ENCODE results near the gene KIF15. TPM values are rescaled to one million over a fixed set of nuclear protein-coding genes. Genes with fewer than 3 reads are reported as not detected.
A peak's percentile ranks its signal among the peaks of the same experiment; 100 is the strongest.

KIF15 gene
- polyA plus RNA-seq, 1 donor (not counting 4 experiments of a cell fraction or from before 2014, with no cell fraction given): 2.8 TPM

DNA sequence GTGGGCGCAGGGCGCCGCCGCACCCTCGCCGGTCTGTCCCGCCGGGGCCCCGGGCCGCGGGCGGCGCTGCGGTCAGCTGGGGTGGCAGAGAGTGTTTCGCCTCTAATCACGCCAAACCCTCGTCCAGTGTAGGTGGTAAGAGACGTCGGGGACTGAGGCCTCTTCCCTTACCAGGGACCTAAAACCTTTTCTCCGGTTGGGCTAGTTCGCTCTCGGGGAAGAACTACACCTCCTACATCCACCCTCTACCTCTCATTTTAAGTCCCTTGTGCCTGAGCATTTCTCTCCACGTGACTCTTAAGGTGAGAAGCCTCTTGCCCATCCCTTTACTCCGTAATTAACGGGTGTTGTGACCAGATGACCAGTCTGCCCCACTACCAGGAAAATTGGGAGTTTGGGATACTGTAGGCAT is 100.6 kb downstream of the KIF15 start:
- Histone ChIP-seq H3K27ac (ENCODE audit: control insufficient read depth, insufficient read depth, low read length) (peak overlapping the region; percentile 61), H2AFZ (ENCODE audit: control insufficient read depth, low read length) (peak overlapping the region; percentile 81), H3K79me2 (ENCODE audit: control insufficient read depth, insufficient read depth, low read length) (no peaks in the 10 kb centered on the region), H3K9me3 (ENCODE audit: control insufficient read depth, low read depth, low read length) (no peaks in the 10 kb centered on the region), H3K4me2 (ENCODE audit: control insufficient read depth, extremely low read depth, insufficient read depth, low read depth, low read length) (peak overlapping the region; percentile 90), H3K9me1 (ENCODE audit: control insufficient read depth, extremely low read depth, insufficient read depth, low read length) (no peaks in the 10 kb centered on the region), H3K4me3 (ENCODE audit: control insufficient read depth in 2 of 3, extremely low read depth in 1 of 3, insufficient read depth in 2 of 3, low read depth in 1 of 3, low read length in 3 of 3) (peak overlapping the region; percentile 43 to 71 (median 44)), H3K27me3 (ENCODE audit: control insufficient read depth, extremely low read depth, insufficient read depth, low read length) (no peaks in the 10 kb centered on the region), H3K4me1 (ENCODE audit: control insufficient read depth, extremely low read depth, insufficient read depth, low read length) (peaks cover 10% of the 10 kb centered on the region), H3K9ac (ENCODE audit: control insufficient read depth, extremely low read depth, insufficient read depth, low read length) (peak overlapping the region; percentile 80), H3K36me3 (ENCODE audit: control insufficient read depth in 2 of 2, extremely low read depth in 1 of 2, insufficient read depth in 2 of 2, low read length in 2 of 2) (peaks cover 2 to 8% of the 10 kb centered on the region in 2 experiments), H4K20me1 (ENCODE audit: control insufficient read depth, extremely low read depth, insufficient read depth, low read length) (no peaks in the 10 kb centered on the region)
- dilution Hi-C loops (cut with MboI; ENCODE audit: extremely low pct_ligation_motif_present, low sequenced_read_pairs): no loop called here
- FAIRE-seq: peak; percentile 86
- DNase-seq (ENCODE audit: low read depth, low spot score): no peak
- TF ChIP-seq EZH2 (IDR thresholded peaks at IDR 0.05; ENCODE audit: low read length): no peak
- TF ChIP-seq, protein P1, sequence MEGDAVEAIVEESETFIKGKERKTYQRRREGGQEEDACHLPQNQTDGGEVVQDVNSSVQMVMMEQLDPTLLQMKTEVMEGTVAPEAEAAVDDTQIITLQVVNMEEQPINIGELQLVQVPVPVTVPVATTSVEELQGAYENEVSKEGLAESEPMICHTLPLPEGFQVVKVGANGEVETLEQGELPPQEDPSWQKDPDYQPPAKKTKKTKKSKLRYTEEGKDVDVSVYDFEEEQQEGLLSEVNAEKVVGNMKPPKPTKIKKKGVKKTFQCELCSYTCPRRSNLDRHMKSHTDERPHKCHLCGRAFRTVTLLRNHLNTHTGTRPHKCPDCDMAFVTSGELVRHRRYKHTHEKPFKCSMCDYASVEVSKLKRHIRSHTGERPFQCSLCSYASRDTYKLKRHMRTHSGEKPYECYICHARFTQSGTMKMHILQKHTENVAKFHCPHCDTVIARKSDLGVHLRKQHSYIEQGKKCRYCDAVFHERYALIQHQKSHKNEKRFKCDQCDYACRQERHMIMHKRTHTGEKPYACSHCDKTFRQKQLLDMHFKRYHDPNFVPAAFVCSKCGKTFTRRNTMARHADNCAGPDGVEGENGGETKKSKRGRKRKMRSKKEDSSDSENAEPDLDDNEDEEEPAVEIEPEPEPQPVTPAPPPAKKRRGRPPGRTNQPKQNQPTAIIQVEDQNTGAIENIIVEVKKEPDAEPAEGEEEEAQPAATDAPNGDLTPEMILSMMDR (optimal IDR thresholded peaks at IDR 0.05 in 1 of 3, IDR thresholded peaks at IDR 0.05 in 1 of 3, conservative IDR thresholded peaks at IDR 0.05 in 1 of 3; ENCODE audit: extremely low read depth in 1 of 3, insufficient read depth in 2 of 3, low read length in 3 of 3): peak in 1 of 3 experiments; percentile 2

DNA sequence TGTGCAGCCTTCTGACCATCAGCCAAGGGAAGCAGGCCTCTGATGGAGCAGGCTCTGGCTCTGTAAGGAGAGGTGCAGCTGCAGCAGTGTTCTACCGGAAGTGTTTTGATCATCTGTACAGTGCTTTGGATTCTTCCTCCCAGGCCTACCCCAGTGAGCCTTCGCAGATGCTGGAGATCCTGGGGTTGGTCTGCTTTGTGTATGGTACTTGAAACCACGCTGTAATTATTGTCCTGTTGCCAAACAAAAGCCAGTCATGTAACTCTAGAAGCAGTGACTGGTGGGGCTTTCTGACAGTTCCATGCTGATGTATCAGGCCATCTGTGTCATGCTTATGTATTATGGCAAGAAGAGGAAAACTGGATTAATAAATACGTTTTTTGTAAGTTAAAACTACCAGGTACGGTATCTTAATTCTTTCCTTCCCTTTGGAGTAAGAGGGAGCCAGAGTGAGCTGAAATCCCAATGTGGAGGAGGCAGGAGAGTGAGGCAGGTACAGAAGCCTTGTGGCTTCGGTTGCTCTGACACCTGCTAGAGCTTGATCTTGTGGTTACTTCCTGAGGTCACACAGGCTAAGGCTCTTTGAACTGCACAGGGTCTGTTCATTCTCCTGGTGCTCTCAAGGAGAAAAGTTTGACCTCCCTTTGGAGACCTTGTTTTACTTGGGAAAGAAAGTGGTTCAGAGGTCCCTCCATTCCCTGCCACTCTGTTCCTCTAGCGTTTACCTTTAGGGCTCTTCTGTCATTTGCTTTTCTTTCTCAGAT is 103.9 kb downstream of the KIF15 start:
- Histone ChIP-seq H3K4me2 (ENCODE audit: control insufficient read depth, extremely low read depth, insufficient read depth, low read depth, low read length) (no peak overlapping the region), H3K79me2 (ENCODE audit: control insufficient read depth, insufficient read depth, low read length) (no peaks in the 10 kb centered on the region), H3K9ac (ENCODE audit: control insufficient read depth, extremely low read depth, insufficient read depth, low read length) (no peak overlapping the region), H4K20me1 (ENCODE audit: control insufficient read depth, extremely low read depth, insufficient read depth, low read length) (no peaks in the 10 kb centered on the region), H3K27ac (ENCODE audit: control insufficient read depth, insufficient read depth, low read length) (no peak overlapping the region), H3K36me3 (ENCODE audit: control insufficient read depth in 2 of 2, extremely low read depth in 1 of 2, insufficient read depth in 2 of 2, low read length in 2 of 2) (peaks cover 2 to 10% of the 10 kb centered on the region in 2 experiments), H3K4me1 (ENCODE audit: control insufficient read depth, extremely low read depth, insufficient read depth, low read length) (peaks cover 10% of the 10 kb centered on the region), H3K27me3 (ENCODE audit: control insufficient read depth, extremely low read depth, insufficient read depth, low read length) (no peaks in the 10 kb centered on the region), H3K4me3 (ENCODE audit: control insufficient read depth in 2 of 3, extremely low read depth in 1 of 3, insufficient read depth in 2 of 3, low read depth in 1 of 3, low read length in 3 of 3) (no peak overlapping the region), H3K9me3 (ENCODE audit: control insufficient read depth, low read depth, low read length) (no peaks in the 10 kb centered on the region), H2AFZ (ENCODE audit: control insufficient read depth, low read length) (no peak overlapping the region), H3K9me1 (ENCODE audit: control insufficient read depth, extremely low read depth, insufficient read depth, low read length) (no peaks in the 10 kb centered on the region)
- dilution Hi-C loops (cut with MboI; ENCODE audit: extremely low pct_ligation_motif_present, low sequenced_read_pairs): no loop called here
- DNase-seq (ENCODE audit: low read depth, low spot score) (no peak), FAIRE-seq (no peak)
- TF ChIP-seq EZH2 (IDR thresholded peaks at IDR 0.05; ENCODE audit: low read length): no peak
- TF ChIP-seq, protein P1 (optimal IDR thresholded peaks at IDR 0.05 in 1 of 3, IDR thresholded peaks at IDR 0.05 in 1 of 3, conservative IDR thresholded peaks at IDR 0.05 in 1 of 3; ENCODE audit: extremely low read depth in 1 of 3, insufficient read depth in 2 of 3, low read length in 3 of 3): no peak
